Neural crest cell (in vitro differentiated cells): ENCODE data around the gene RESF1. TPM values are rescaled to one million over a fixed set of nuclear protein-coding genes. Genes with fewer than 3 reads are reported as not detected.

Experiments
- DNase-seq: peaks from one replicate; pipeline ENCODE4 v3.0.0; 2021; ENCODE audit warnings: low read depth, mixed read lengths, low spot score
- H3K27ac Mint-ChIP-seq: one replicate; pipeline ENCODE4 v1.8.0; 2021; ENCODE audit warnings: mild to moderate bottlenecking, mixed read lengths; ENCODE audit not compliant: unreplicated experiment
- H3K27me3 Mint-ChIP-seq: 2 replicates; pipeline ENCODE4 v1.8.0; 2021; ENCODE audit warnings: low read depth, mild to moderate bottlenecking, mixed read lengths
- H3K36me3 Mint-ChIP-seq: 2 replicates; pipeline ENCODE4 v1.8.0; 2021; ENCODE audit warnings: low read depth, mild to moderate bottlenecking, mixed read lengths
- H3K4me1 Mint-ChIP-seq: 2 replicates; pipeline ENCODE4 v1.8.0; 2021; ENCODE audit warnings: mixed read lengths
- H3K4me3 Mint-ChIP-seq: one replicate; pipeline ENCODE4 v1.8.0; 2021; ENCODE audit warnings: mild to moderate bottlenecking, mixed read lengths
- H3K9me3 Mint-ChIP-seq: 2 replicates; pipeline ENCODE4 v1.8.0; 2021; ENCODE audit warnings: mixed read lengths
- CTCF ChIP-seq: fragments of 200-600 bp; sonication (generic); conservative IDR thresholded peaks from 2 replicates; pipeline ENCODE4 v1.5.0; 2021; ENCODE audit warnings: antibody characterized with exemption, mild to moderate bottlenecking
- total RNA-seq: library from RNA; stranded (reverse); gene quantifications from 2 replicates; pipeline ENCODE4 v1.2.1, GENCODE V29; 2021

Gene RESF1
- total RNA-seq, 1 donor from 2014 or later, result 49.2 TPM

DNA sequence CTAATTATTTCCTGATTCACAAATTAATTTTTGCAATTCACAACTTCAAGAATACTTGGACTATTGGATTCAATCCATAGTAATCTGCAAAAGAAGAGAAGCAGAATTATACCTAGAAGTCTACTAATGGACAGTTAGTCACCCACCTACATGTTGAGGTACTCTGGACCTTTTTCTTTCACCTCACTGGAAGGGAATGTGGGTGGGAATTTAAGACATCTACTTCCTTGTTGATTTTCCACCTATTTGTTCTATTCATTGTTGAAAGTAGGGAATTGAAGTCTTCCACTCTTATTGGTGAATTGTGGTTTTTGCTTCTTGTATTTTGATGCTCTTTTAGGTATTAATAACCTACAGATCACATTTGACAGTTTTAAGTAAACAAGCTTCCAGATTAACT lies 11.0 kb downstream of the RESF1 start:
- peaks cover 14% of the 10 kb centered on the region for H3K4me1 Mint-ChIP-seq
- H3K27me3 Mint-ChIP-seq, result no peaks in the 10 kb centered on the region
- peaks cover 56% of the 10 kb centered on the region for H3K36me3 Mint-ChIP-seq
- H3K4me3 Mint-ChIP-seq, result no peak overlapping the region
- DNase-seq, result no peak
- TF ChIP-seq CTCF, result no peak
- H3K9me3 Mint-ChIP-seq, result peaks cover 10% of the 10 kb centered on the region
- H3K27ac Mint-ChIP-seq, result no peak overlapping the region

DNA sequence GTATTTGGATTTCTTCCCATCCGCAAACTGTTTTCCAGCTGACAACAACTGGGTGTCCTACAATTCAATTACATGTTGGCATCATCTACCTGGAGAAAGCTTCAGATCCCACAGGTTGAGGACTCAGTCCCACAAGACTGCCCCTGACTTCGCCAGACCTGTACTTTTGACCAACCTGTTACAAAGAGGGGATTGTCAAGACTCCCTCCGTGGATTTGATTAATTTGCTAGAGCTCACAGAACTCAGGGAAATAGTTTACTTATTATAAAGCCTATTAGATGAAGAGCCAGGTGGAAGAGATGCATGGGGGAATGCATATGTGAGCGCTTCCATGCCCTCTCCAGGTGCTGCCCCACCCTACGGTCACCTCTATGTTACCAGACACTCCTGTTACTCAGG lies 14.6 kb downstream of the RESF1 start:
- H3K27me3 Mint-ChIP-seq, result no peaks in the 10 kb centered on the region
- peaks cover 14% of the 10 kb centered on the region for H3K9me3 Mint-ChIP-seq
- TF ChIP-seq CTCF, result no peak
- H3K36me3 Mint-ChIP-seq, result peaks cover 65% of the 10 kb centered on the region
- no peak overlapping the region for H3K27ac Mint-ChIP-seq
- H3K4me3 Mint-ChIP-seq, result no peak overlapping the region
- DNase-seq, result no peak
- H3K4me1 Mint-ChIP-seq, result no peaks in the 10 kb centered on the region

DNA sequence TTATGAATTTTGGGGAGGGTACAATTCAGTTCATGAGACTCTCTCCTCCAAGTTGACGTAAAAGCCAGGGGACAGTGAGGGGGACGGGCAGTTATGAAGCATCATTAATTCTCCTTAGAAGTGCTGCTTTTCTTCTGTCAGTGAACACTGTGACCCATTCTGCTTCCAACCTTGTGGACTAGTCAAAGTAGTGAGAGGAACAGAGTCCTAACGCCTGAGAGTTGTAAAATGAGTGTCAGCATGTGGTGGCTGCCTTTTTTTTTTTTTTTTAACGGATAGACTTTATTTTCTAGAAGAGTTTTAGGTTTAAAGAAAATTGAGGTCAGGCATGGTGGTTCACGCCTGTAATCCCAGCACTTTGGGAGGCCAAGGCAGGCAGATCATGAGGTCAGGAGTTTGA lies 15.5 kb downstream of the RESF1 start:
- no peak for DNase-seq
- Mint-ChIP-seq H3K36me3 (peaks cover 74% of the 10 kb centered on the region), H3K4me3 (no peak overlapping the region), H3K9me3 (peaks cover 14% of the 10 kb centered on the region), H3K4me1 (no peaks in the 10 kb centered on the region), H3K27ac (no peak overlapping the region), H3K27me3 (no peaks in the 10 kb centered on the region)
- no peak for TF ChIP-seq CTCF

DNA sequence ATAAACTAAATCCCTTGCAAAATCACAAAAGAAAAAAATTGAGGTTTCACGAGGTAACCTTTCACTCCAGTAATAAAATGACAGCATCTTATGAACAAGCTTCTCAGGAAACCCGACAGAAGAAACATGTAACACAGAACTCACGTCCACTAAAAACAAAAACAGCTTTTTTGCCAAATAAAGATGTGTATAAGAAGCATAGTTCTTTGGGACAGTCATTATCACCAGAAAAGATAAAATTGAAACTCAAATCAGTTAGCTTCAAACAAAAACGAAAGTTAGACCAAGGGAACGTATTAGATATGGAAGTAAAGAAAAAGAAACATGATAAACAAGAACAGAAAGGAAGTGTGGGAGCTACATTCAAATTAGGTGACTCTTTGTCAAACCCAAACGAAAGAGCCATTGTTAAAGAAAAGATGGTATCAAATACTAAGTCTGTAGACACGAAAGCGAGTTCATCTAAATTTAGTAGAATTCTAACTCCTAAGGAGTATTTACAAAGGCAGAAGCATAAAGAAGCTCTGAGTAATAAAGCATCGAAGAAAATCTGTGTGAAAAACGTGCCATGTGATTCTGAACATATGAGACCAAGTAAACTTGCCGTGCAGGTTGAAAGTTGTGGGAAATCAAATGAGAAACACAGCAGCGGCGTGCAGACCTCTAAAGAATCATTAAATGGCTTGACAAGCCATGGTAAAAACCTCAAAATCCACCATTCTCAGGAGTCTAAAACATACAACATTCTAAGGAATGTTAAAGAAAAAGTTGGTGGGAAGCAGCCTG lies 25.8 kb downstream of the RESF1 start:
- H3K9me3 Mint-ChIP-seq, result peaks cover 34% of the 10 kb centered on the region
- no peak for DNase-seq

DNA sequence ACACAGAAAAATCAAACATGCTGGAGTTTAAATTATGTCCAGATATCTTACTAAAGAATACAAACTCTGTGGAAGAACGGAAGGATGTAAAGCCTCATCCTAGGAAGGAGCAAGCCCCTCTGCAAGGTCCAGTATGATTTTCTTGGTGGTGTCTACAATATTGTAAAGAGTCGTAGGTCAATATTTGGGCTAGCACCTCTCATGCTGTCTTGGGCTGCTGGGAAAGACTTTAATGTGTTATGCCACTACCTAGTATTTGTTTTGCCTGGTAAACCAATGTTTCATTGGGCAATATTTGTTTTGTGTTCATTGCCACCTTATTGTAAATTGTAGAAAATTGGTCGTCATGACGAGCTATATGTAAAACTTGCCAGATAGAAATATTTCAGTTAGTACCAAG lies 26.6 kb downstream of the RESF1 start:
- no peak for DNase-seq
- Mint-ChIP-seq H3K27me3 (no peaks in the 10 kb centered on the region), H3K4me1 (no peaks in the 10 kb centered on the region), H3K4me3 (no peak overlapping the region), H3K36me3 (peaks cover 77% of the 10 kb centered on the region), H3K9me3 (peaks cover 34% of the 10 kb centered on the region), H3K27ac (no peak overlapping the region)
- no peak for TF ChIP-seq CTCF

More for the DNA sequence above, 25.8 kb downstream of the RESF1 start:
- Mint-ChIP-seq H3K4me1 (no peaks in the 10 kb centered on the region), H3K36me3 (peaks cover 81% of the 10 kb centered on the region), H3K4me3 (no peak overlapping the region), H3K27ac (no peak overlapping the region), H3K27me3 (no peaks in the 10 kb centered on the region)
- TF ChIP-seq CTCF, result no peak
